Stimulated activated CD4-positive, alpha-beta T cell treated with anti-CD3 and anti-CD28 coated beads, Interleukin-15, amount 100 ng/mL, for 24 hours (primary cell): ENCODE results near the gene SHANK2.

Source experiments
- DNase-seq: peaks from one replicate; pipeline ENCODE4 v3.0.0-alpha.2; 2020

SHANK2 gene

GRCh38 chr11:71218789-71219499 lies 33.4 kb downstream of the SHANK2 start:
- DNase-seq: no peak

GRCh38 chr11:71215425-71215965 lies 36.9 kb downstream of the SHANK2 start:
- no peak for DNase-seq

GRCh38 chr11:71214553-71215424 lies 37.6 kb downstream of the SHANK2 start:
- DNase-seq: no peak

GRCh38 chr11:71213696-71214552 lies 38.5 kb downstream of the SHANK2 start:
- DNase-seq: no peak

- no peak for DNase-seq
Observed at GRCh38 chr11:71212871-71213559, 39.4 kb downstream of the SHANK2 start.

- no peak for DNase-seq
Observed at GRCh38 chr11:71211631-71212030, 40.7 kb downstream of the SHANK2 start.

GRCh38 chr11:71210861-71211260 lies 41.5 kb downstream of the SHANK2 start:
- no peak for DNase-seq

- no peak for DNase-seq
Observed at GRCh38 chr11:71209656-71210055, 42.7 kb downstream of the SHANK2 start.

GRCh38 chr11:71209181-71209580 lies 43.2 kb downstream of the SHANK2 start:
- no peak for DNase-seq

GRCh38 chr11:71208011-71208774 lies 44.2 kb downstream of the SHANK2 start:
- no peak for DNase-seq

GRCh38 chr11:71207563-71207962 lies 44.8 kb downstream of the SHANK2 start:
- no peak for DNase-seq

- no peak for DNase-seq
Observed at GRCh38 chr11:71206186-71206585, 46.2 kb downstream of the SHANK2 start.

- no peak for DNase-seq
Observed at GRCh38 chr11:71204748-71205664, 47.4 kb downstream of the SHANK2 start.

- no peak for DNase-seq
Observed at GRCh38 chr11:71204294-71204693, 48.1 kb downstream of the SHANK2 start.

GRCh38 chr11:71203681-71204080 lies 48.7 kb downstream of the SHANK2 start:
- DNase-seq: no peak

- DNase-seq: no peak
Observed at GRCh38 chr11:71202966-71203365, 49.4 kb downstream of the SHANK2 start.

- DNase-seq: no peak
Observed at GRCh38 chr11:71202598-71202944, 49.8 kb downstream of the SHANK2 start.
